ENCODE results near the gene SYAP1.
"Not testable (repeated sequence)": the region's sequence is repeated elsewhere in the genome, so short reads cannot be mapped to it uniquely, and the experiment has no call there.

SYAP1 gene

GRCh38 chrX:16719334-16720084, at the start of gene SYAP1:
SYAP1 (plus strand) TSS chrX:16719612; CDS start chrX:16719725, 113 bp downstream.
- peak; percentile 99 for DNase-seq

GRCh38 chrX:16671005-16671404, 48.4 kb upstream of the SYAP1 start:
- peak; percentile 31 for DNase-seq

GRCh38 chrX:16678689-16679088, 40.7 kb upstream of the SYAP1 start:
- no peak for DNase-seq

GRCh38 chrX:16683007-16683664, 36.3 kb upstream of the SYAP1 start:
- DNase-seq, result no peak

GRCh38 chrX:16687514-16687913, 31.9 kb upstream of the SYAP1 start:
- no peak for DNase-seq

- DNase-seq, result peak; percentile 50
Measured at GRCh38 chrX:16695079-16695676, 24.2 kb upstream of the SYAP1 start.

- no peak for DNase-seq
Measured at GRCh38 chrX:16696956-16697355, 22.5 kb upstream of the SYAP1 start.

- no peak for DNase-seq
Measured at GRCh38 chrX:16699389-16699788, 20.0 kb upstream of the SYAP1 start.

GRCh38 chrX:16700734-16701133, 18.7 kb upstream of the SYAP1 start:
- no peak for DNase-seq

GRCh38 chrX:16702700-16703599, 16.5 kb upstream of the SYAP1 start:
- no peak for DNase-seq

- DNase-seq, result no peak
Measured at GRCh38 chrX:16705370-16705769, 14.0 kb upstream of the SYAP1 start.

- DNase-seq, result no peak
Measured at GRCh38 chrX:16708016-16708415, 11.4 kb upstream of the SYAP1 start.

GRCh38 chrX:16711219-16711811, 8.1 kb upstream of the SYAP1 start:
- DNase-seq, result no peak

- DNase-seq, result no peak
Measured at GRCh38 chrX:16711893-16712547, 7.4 kb upstream of the SYAP1 start.

- DNase-seq, result peak; percentile 73
Measured at GRCh38 chrX:16712548-16713155, 6.8 kb upstream of the SYAP1 start, which contains the start of gene CTPS2. CTPS2 (minus strand) TSS chrX:16712669; CDS start chrX:16702902, 9,767 bp downstream.

GRCh38 chrX:16714504-16714903, 4.9 kb upstream of the SYAP1 start:
- DNase-seq, result no peak

- DNase-seq, result not testable (repeated sequence)
Measured at GRCh38 chrX:16715638-16716037, 3.8 kb upstream of the SYAP1 start.

- not testable (repeated sequence) for DNase-seq
Measured at GRCh38 chrX:16716451-16716850, 3.0 kb upstream of the SYAP1 start.

GRCh38 chrX:16718824-16719333, 533 bp upstream of the SYAP1 start:
- DNase-seq, result no peak

- DNase-seq, result no peak
Measured at GRCh38 chrX:16722481-16722880, 3.1 kb downstream of the SYAP1 start.

- no peak for DNase-seq
Measured at GRCh38 chrX:16725072-16725471, 5.7 kb downstream of the SYAP1 start.
